A549 (cell line): ENCODE data around the gene ADAMTS12.
"Not testable (repeated sequence)": the region's sequence is repeated elsewhere in the genome, so short reads cannot be mapped to it uniquely, and the experiment has no call there.

Experiments
- HOXA7 ChIP-seq: fragments of 250-450 bp; sonication (Bioruptor Pico); IDR thresholded peaks from 2 replicates; pipeline ENCODE4 v1.5.0; 2020; ENCODE audit warnings: mild to moderate bottlenecking, moderate library complexity
- MAFK ChIP-seq: fragments of 450-650 bp; IDR thresholded peaks from 2 replicates; pipeline ENCODE4 v1.6.1; 2014; ENCODE audit not compliant: partially characterized antibody
- POLR2A ChIP-seq: IDR thresholded peaks from 2 replicates; pipeline ENCODE4 v1.6.1; 2012; ENCODE audit warnings: mild to moderate bottlenecking, low read length
- TF ChIP-seq, protein P1 (sequence below): fragments of >200 bp; sonication (Bioruptor Twin); formaldehyde crosslinking; IDR thresholded peaks from 3 replicates; pipeline ENCODE4 v1.5.1; 2016

GRCh38 chr5:33914844-33915243 is 23.1 kb upstream of the ADAMTS12 start:
- TF ChIP-seq, protein P1, sequence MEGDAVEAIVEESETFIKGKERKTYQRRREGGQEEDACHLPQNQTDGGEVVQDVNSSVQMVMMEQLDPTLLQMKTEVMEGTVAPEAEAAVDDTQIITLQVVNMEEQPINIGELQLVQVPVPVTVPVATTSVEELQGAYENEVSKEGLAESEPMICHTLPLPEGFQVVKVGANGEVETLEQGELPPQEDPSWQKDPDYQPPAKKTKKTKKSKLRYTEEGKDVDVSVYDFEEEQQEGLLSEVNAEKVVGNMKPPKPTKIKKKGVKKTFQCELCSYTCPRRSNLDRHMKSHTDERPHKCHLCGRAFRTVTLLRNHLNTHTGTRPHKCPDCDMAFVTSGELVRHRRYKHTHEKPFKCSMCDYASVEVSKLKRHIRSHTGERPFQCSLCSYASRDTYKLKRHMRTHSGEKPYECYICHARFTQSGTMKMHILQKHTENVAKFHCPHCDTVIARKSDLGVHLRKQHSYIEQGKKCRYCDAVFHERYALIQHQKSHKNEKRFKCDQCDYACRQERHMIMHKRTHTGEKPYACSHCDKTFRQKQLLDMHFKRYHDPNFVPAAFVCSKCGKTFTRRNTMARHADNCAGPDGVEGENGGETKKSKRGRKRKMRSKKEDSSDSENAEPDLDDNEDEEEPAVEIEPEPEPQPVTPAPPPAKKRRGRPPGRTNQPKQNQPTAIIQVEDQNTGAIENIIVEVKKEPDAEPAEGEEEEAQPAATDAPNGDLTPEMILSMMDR, result not testable (repeated sequence)
- TF ChIP-seq POLR2A; HOXA7 (CRISPR knock-in tag); MAFK: not testable (repeated sequence)
